Stimulated activated CD8-positive, alpha-beta memory T cell treated with anti-CD3 and anti-CD28 coated beads, Interleukin-4, amount 100 ng/mL, for 24 hours (primary cell): ENCODE results near the gene WDR74.

Source experiments
- DNase-seq: peaks from one replicate; pipeline ENCODE4 v3.0.0-alpha.2; 2020; ENCODE audit warnings: low read depth

Gene WDR74

GRCh38 chr11:62792202-62792575, 47.2 kb downstream of the WDR74 start:
- no peak for DNase-seq

- peak; percentile 90 for DNase-seq
Observed at GRCh38 chr11:62791501-62792201, 47.7 kb downstream of the WDR74 start, which contains the start of gene TMEM223. Gene TMEM223, minus strand, starts transcription at chr11:62792006. Its CDS starts 12 bp downstream, at chr11:62791994.

GRCh38 chr11:62789576-62789975, 49.8 kb downstream of the WDR74 start:
- no peak for DNase-seq

GRCh38 chr11:62788991-62789390, 50.4 kb downstream of the WDR74 start:
- DNase-seq: no peak

- DNase-seq: peak; percentile 97
Observed at GRCh38 chr11:62787005-62787759, 52.2 kb downstream of the WDR74 start, which contains the start of gene TMEM179B. Gene TMEM179B, plus strand, starts transcription at chr11:62787402. Its CDS starts 30 bp downstream, at chr11:62787432.

- DNase-seq: peak; percentile 72
Observed at GRCh38 chr11:62786318-62787004, 52.9 kb downstream of the WDR74 start.
